A549 (cell line): Measurements from ENCODE around the gene GNG12. TPM values are rescaled to one million over a fixed set of nuclear protein-coding genes. Genes with fewer than 3 reads are reported as not detected.

Experiments
- ATAC-seq, 2 experiments: fragments of 200-7000 bp in 1 of 2; fragments of >200 bp in 1 of 2; cut with Nextera tagmentation in 1 of 2; cut with Tn5 transposase in 1 of 2; 3 replicates each; pipeline versions ENCODE4 v1.8.0 to v1.9.1; 2018 to 2020; ENCODE audit warnings: mild to moderate bottlenecking in 1 of 2, moderate library complexity in 1 of 2
- CTCF ChIA-PET: fragments of 300-600 bp; sonication (Branson Sonifier 250); formaldehyde crosslinking; extraction: SDS; loops from one replicate; lab custom pipeline; 2021; ENCODE audit warnings: antibody characterized with exemption, inconsistent platforms; lab: Yijun Ruan, JAX
- POLR2A ChIA-PET: fragments of 350-600 bp; formaldehyde crosslinking; extraction: SDS; loops from one replicate; lab custom pipeline; 2021; ENCODE audit warnings: antibody characterized with exemption, inconsistent platforms; lab: Yijun Ruan, JAX
- DNase-seq, 2 experiments: peaks; one replicate each; pipeline versions ENCODE4 v3.0.0 to v3.0.0-alpha.2; 2011 to 2016; ENCODE audit warnings: low read depth in 1 of 2, low spot score in 1 of 2
- FAIRE-seq: peaks from 2 replicates; lab custom pipeline; 2011; peaks lifted over from hg19 to GRCh38; lab: Jason Lieb, UNC
- H3K27ac ChIP-seq, 2 experiments: fragments of >200 bp; sonication (Bioruptor Twin); formaldehyde crosslinking; 3 replicates each; pipeline ENCODE4 v1.5.1; 2016 to 2017
- H3K4me1 ChIP-seq: fragments of >200 bp; sonication (Bioruptor Twin); formaldehyde crosslinking; 3 replicates; pipeline ENCODE4 v1.6.1; 2016
- H3K4me2 ChIP-seq: fragments of >200 bp; sonication (Bioruptor Twin); formaldehyde crosslinking; 3 replicates; pipeline ENCODE4 v1.6.1; 2016
- H3K4me3 ChIP-seq: fragments of >200 bp; sonication (Bioruptor Twin); formaldehyde crosslinking; 3 replicates; pipeline ENCODE4 v1.5.1; 2016
- H3K9me3 ChIP-seq: fragments of >200 bp; sonication (Bioruptor Twin); formaldehyde crosslinking; 3 replicates; pipeline ENCODE4 v1.6.1; 2016
- BCL3 ChIP-seq: fragments of >200 bp; sonication (Bioruptor Twin); formaldehyde crosslinking; IDR thresholded peaks from 3 replicates; pipeline ENCODE4 v1.6.1; 2016
- CBX2 ChIP-seq: fragments of 200-600 bp; sonication (generic); IDR thresholded peaks from 2 replicates; pipeline ENCODE4 v1.6.1; 2016; ENCODE audit warnings: low read depth, mild to moderate bottlenecking, borderline replicate concordance
- CBX8 ChIP-seq: fragments of 200-600 bp; sonication (generic); IDR thresholded peaks from 2 replicates; pipeline ENCODE4 v1.6.1; 2016
- CEBPB ChIP-seq, 2 experiments: fragments of >200 bp in 1 of 2; sonication (Bioruptor Twin) in 1 of 2; formaldehyde crosslinking in 1 of 2; IDR thresholded peaks; 2 replicates each; pipeline ENCODE4 v1.6.1; 2012 to 2016
- CHD4 ChIP-seq: fragments of 200-600 bp; sonication (generic); IDR thresholded peaks from 2 replicates; pipeline ENCODE4 v1.6.1; 2016; ENCODE audit warnings: antibody characterized with exemption, mild to moderate bottlenecking, borderline replicate concordance
- E2F6 ChIP-seq: IDR thresholded peaks from 2 replicates; pipeline ENCODE4 v1.6.1; 2012; ENCODE audit warnings: low read depth, borderline replicate concordance
- EHF ChIP-seq: fragments of 250-450 bp; sonication (Bioruptor Pico); IDR thresholded peaks from 2 replicates; pipeline ENCODE4 v1.5.0; 2020; ENCODE audit warnings: mild to moderate bottlenecking
- EHMT2 ChIP-seq: fragments of 200-600 bp; sonication (generic); IDR thresholded peaks from 2 replicates; pipeline ENCODE4 v1.6.1; 2016; ENCODE audit warnings: antibody characterized with exemption, low read depth, mild to moderate bottlenecking, moderate library complexity
- EP300 ChIP-seq, 2 experiments: fragments of >200 bp; sonication (Bioruptor Twin); formaldehyde crosslinking; IDR thresholded peaks; 2 replicates in 1 of 2; 3 replicates in 1 of 2; pipeline ENCODE4 v1.6.1; 2016 to 2017
- ESRRA ChIP-seq: fragments of 150-350 bp; IDR thresholded peaks from 2 replicates; pipeline ENCODE4 v1.6.1; 2014; ENCODE audit warnings: mild to moderate bottlenecking, low read length, borderline replicate concordance
- FOSB ChIP-seq: fragments of 250-450 bp; sonication (Bioruptor Pico); IDR thresholded peaks from 2 replicates; pipeline ENCODE4 v1.5.0; 2020; ENCODE audit warnings: mild to moderate bottlenecking, moderate library complexity
- FOXS1 ChIP-seq: fragments of 250-450 bp; sonication (Bioruptor Pico); IDR thresholded peaks from 2 replicates; pipeline ENCODE4 v1.5.0; 2020; ENCODE audit warnings: mild to moderate bottlenecking, moderate library complexity
- HDAC2 ChIP-seq: fragments of 200-600 bp; sonication (generic); IDR thresholded peaks from 2 replicates; pipeline ENCODE4 v1.6.1; 2016
- HES2 ChIP-seq: fragments of >200 bp; sonication (Bioruptor Twin); formaldehyde crosslinking; IDR thresholded peaks from 2 replicates; pipeline ENCODE4 v1.6.1; 2016
- HEYL ChIP-seq: fragments of 250-450 bp; sonication (Bioruptor Pico); IDR thresholded peaks from 2 replicates; pipeline ENCODE4 v1.8.0; 2021; ENCODE audit warnings: mild to moderate bottlenecking, moderate library complexity
- HMGXB4 ChIP-seq: fragments of 250-450 bp; sonication (Bioruptor Pico); IDR thresholded peaks from 2 replicates; pipeline ENCODE4 v1.5.0; 2021; ENCODE audit warnings: mild to moderate bottlenecking, moderate library complexity, borderline replicate concordance
- HOXA7 ChIP-seq: fragments of 250-450 bp; sonication (Bioruptor Pico); IDR thresholded peaks from 2 replicates; pipeline ENCODE4 v1.5.0; 2020; ENCODE audit warnings: mild to moderate bottlenecking, moderate library complexity
- HOXB13 ChIP-seq: fragments of 250-450 bp; sonication (Bioruptor Pico); IDR thresholded peaks from 2 replicates; pipeline ENCODE4 v1.5.0; 2020; ENCODE audit warnings: low read depth, mild to moderate bottlenecking, moderate library complexity
- JUNB ChIP-seq: fragments of >200 bp; sonication (Bioruptor Twin); formaldehyde crosslinking; IDR thresholded peaks from 2 replicates; pipeline ENCODE4 v1.6.1; 2016
- KDM1A ChIP-seq: fragments of 200-600 bp; sonication (generic); IDR thresholded peaks from 2 replicates; pipeline ENCODE4 v1.6.1; 2016; ENCODE audit warnings: low read depth, mild to moderate bottlenecking
- KDM5A ChIP-seq: fragments of 200-600 bp; sonication (generic); IDR thresholded peaks from 2 replicates; pipeline ENCODE4 v1.6.1; 2016; ENCODE audit warnings: antibody characterized with exemption, mild to moderate bottlenecking
- NFE2L2 ChIP-seq: fragments of 150-350 bp; conservative IDR thresholded peaks from 2 replicates; pipeline ENCODE4 v1.6.1; 2014; ENCODE audit warnings: low read length
- NPAS2 ChIP-seq: fragments of 250-450 bp; sonication (Bioruptor Pico); IDR thresholded peaks from 2 replicates; pipeline ENCODE4 v1.8.0; 2022; ENCODE audit warnings: mild to moderate bottlenecking, moderate library complexity, borderline replicate concordance
- POLR2A ChIP-seq: IDR thresholded peaks from 2 replicates; pipeline ENCODE4 v1.6.1; 2012; ENCODE audit warnings: mild to moderate bottlenecking, low read length
- POLR2AphosphoS2 ChIP-seq: conservative IDR thresholded peaks from 2 replicates; pipeline ENCODE4 v1.6.1; 2012; ENCODE audit warnings: low read length, improper control_type of control experiment, inconsistent platforms
- RCOR1 ChIP-seq: fragments of 150-350 bp; IDR thresholded peaks from 2 replicates; pipeline ENCODE4 v1.6.1; 2014; ENCODE audit warnings: antibody characterized with exemption, low read length, low read depth
- REST ChIP-seq: fragments of 200-600 bp; sonication (generic); IDR thresholded peaks from 2 replicates; pipeline ENCODE4 v1.6.1; 2016; ENCODE audit warnings: antibody characterized with exemption, mild to moderate bottlenecking, moderate library complexity
- RNF2 ChIP-seq: fragments of 200-600 bp; sonication (generic); IDR thresholded peaks from 2 replicates; pipeline ENCODE4 v1.6.1; 2016; ENCODE audit warnings: low read depth, mild to moderate bottlenecking, antibody characterized with exemption, moderate library complexity, borderline replicate concordance
- SREBF2 ChIP-seq: fragments of 450-650 bp; IDR thresholded peaks from 2 replicates; pipeline ENCODE4 v1.6.1; 2014; ENCODE audit warnings: mild to moderate bottlenecking, moderate library complexity
- ZNF302 ChIP-seq: fragments of 250-450 bp; sonication (Bioruptor Pico); IDR thresholded peaks from 2 replicates; pipeline ENCODE4 v1.9.0; 2021; ENCODE audit warnings: inconsistent platforms, mild to moderate bottlenecking, moderate library complexity
- ZSCAN20 ChIP-seq: fragments of 250-450 bp; sonication (Bioruptor Pico); IDR thresholded peaks from 2 replicates; pipeline ENCODE4 v1.8.0; 2022; ENCODE audit warnings: mild to moderate bottlenecking, moderate library complexity
- WGBS: methylation state at CpG from one replicate; pipeline ENCODE4 v1.1.6; 2017; ENCODE audit errors: missing lambda C conversion rate; 5-methylcytosine and 5-hydroxymethylcytosine counted together
- polyA plus RNA-seq, 4 experiments: library from polyadenylated mRNA; depleted of rRNA in 3 of 4; stranded (reverse); fragments of >200 nt; fragmentation: RNase III in 1 of 4; extraction: RNeasy Plus Mini Kit Qiagen cat#74134 plus additional on column Dnase treatment in 1 of 4; gene quantifications; 2 replicates in 3 of 4; 3 replicates in 1 of 4; pipeline ENCODE4 v1.2.3, GENCODE V29; 2011 to 2017

GNG12 gene
- polyA plus RNA-seq, 2 of the 4 experiments (the other 2 are of a cell fraction): 91.8 to 132 TPM

GRCh38 chr1:67743072-67743725, 90.1 kb downstream of the GNG12 start:
- ATAC-seq: no peak
- no peak overlapping the region; a peak in 1 of 6 replicates for H3K27ac ChIP-seq
- TF ChIP-seq HEYL (CRISPR knock-in tag) (no peak), EP300 (IDR thresholded peaks at IDR 0.05) (no peak), HDAC2 (no peak), HES2 (no peak), RCOR1 (no peak), KDM1A (no peak), ESRRA (no peak), SREBF2 (no peak), E2F6 (no peak), FOXS1 (CRISPR knock-in tag) (no peak), BCL3 (no peak), CHD4 (no peak), RNF2 (no peak), NFE2L2 (no peak)
- TF ChIP-seq, all 56 proteins: peak for 0
- no peak for DNase-seq
- FAIRE-seq: no peak
- CTCF ChIA-PET: interaction anchor here (1.0 to 2.4 kb wide), 6 partner anchors 8 to 211 kb away, joined by 3 to 5 read pairs (median 4); no protein-coding TSS in a partner anchor
- Histone ChIP-seq H3K4me3 (no peak overlapping the region), H3K4me1 (peaks cover 58% of the 10 kb centered on the region), H3K9me3 (no peaks in the 10 kb centered on the region), H3K4me2 (no peak overlapping the region)
- POLR2A ChIA-PET: no interaction called here
- 85% methylated on average over 3 of the region's 3 CpGs for WGBS

- DNase-seq: no peak
- TF ChIP-seq JUNB (no peak), HOXB13 (CRISPR knock-in tag) (no peak), ZNF302 (CRISPR knock-in tag) (no peak), POLR2A (no peak), NPAS2 (CRISPR knock-in tag) (no peak), CBX8 (no peak), RNF2 (no peak), ZSCAN20 (CRISPR knock-in tag) (no peak), REST (no peak), FOXS1 (CRISPR knock-in tag) (no peak), POLR2AphosphoS2 (no peak), CEBPB (IDR thresholded peaks at IDR 0.05) (no peak), CBX2 (no peak), HMGXB4 (no peak), EHF (CRISPR knock-in tag) (no peak), KDM5A (no peak), EHMT2 (no peak), HOXA7 (CRISPR knock-in tag) (no peak), FOSB (CRISPR knock-in tag) (no peak)
- 86% methylated on average over 1 of the region's 1 CpG for WGBS
- Histone ChIP-seq H3K27ac (peak overlapping the region; percentile 63 to 65; a peak in 4 of 6 replicates), H3K4me2 (peak overlapping the region; percentile 62), H3K4me3 (no peak overlapping the region), H3K9me3 (no peaks in the 10 kb centered on the region), H3K4me1 (peaks cover 57% of the 10 kb centered on the region)
- ChIA-PET POLR2A (no interaction called here), CTCF (interaction anchor here (1.1 to 1.8 kb wide), 2 partner anchors 25 to 180 kb away, joined by 4 to 6 read pairs; no protein-coding TSS in a partner anchor)
- no peak for FAIRE-seq
- ATAC-seq: no peak
These were observed 91.5 kb downstream of the GNG12 start for GRCh38 chr1:67741736-67742135.
